Stimulated activated CD4-positive, alpha-beta T cell treated with anti-CD3 and anti-CD28 coated beads, Interleukin-4, amount 100 ng/mL, for 48 hours (primary cell): ENCODE results near the gene GPC6.

Experiments
- DNase-seq, 2 donors: peaks; one replicate each; pipeline ENCODE4 v3.0.0-alpha.2; 2020; ENCODE audit warnings: low read depth in 2 of 2

Gene GPC6

GRCh38 chr13:93368718-93369117 lies 142.1 kb downstream of the GPC6 start:
- DNase-seq, result no peak

DNA sequence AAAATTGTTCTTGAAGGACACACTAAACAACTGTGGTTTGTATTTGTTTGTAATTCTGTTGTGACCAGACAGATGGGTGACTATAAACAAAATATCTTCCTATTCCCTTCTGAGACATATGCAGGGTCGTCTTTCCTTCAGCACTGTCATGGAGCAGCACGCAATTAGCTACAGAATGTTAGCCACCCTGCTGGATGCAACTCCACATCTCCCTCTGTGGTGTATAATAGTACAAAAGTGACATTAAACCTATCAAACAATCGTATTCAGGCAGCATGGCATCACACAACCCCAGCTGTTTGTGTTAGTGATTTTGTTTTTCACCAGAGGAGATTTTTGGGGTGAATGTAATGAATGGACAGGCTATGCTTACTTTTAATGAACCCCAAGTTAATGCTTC lies 146.2 kb downstream of the GPC6 start:
- DNase-seq, result no peak

DNA sequence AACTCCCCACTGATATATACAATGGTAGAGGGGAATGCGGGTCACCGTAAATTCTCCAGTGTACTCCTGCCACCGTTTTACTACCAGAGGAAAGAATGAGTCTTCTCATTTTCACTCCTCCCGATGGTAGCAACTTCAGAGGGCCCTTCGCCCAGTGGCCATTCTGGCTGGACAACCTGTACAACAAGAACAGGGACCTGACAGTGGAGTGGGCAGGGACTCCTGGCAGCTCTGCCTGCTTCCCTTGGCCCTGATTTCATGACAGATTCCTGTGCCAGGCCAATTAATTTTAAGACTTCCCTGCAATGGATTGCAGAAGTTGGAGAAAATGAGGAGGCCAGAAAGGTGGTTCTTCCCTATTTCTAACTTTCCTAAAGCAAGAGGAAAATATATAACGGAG lies 148.9 kb downstream of the GPC6 start:
- DNase-seq, result no peak

- DNase-seq, result no peak
These were observed 150.6 kb downstream of the GPC6 start for GRCh38 chr13:93377196-93377595.

DNA sequence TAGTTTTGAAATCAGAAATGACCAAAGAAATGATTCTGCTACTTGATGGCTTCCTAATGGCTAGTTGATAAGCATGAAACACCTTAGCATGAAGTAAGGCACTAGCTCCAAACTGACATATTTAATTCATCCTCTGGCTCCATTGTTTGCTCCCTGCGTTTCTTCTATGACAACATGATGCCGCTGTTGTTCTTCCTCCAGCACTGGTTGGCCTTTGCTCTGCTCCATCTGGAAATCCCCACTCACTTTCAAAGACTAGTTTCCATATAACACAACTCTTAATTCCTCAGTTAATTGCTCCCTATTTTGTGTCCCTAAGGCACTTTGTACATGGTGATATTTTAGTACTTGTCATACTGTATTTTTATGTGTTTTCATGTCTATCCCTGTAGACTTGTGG lies 151.6 kb downstream of the GPC6 start:
- DNase-seq, result no peak

GRCh38 chr13:93386116-93386515 lies 159.5 kb downstream of the GPC6 start:
- DNase-seq, result no peak

- no peak for DNase-seq
These were observed 162.1 kb downstream of the GPC6 start for GRCh38 chr13:93388701-93389100.

DNA sequence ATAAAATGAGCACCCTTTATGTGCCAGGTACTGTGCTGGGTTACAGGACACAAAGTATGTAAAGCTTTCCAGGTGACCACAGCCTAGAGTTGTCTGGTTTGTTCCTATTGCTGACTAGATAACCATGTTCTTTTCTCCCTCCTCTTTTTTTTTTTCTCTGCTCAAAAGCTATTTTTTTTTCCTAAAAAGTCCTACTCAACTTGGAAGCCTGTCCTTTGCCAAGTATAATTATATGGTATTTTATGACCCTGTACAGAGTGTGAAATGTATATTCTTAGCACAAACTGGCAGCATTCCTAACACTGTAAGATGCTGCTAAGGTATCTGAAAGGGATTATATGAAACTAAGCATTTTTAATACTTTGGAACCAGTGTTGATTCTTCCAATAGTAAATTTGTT lies 171.0 kb downstream of the GPC6 start:
- DNase-seq, result no peak

GRCh38 chr13:93398167-93399035 lies 171.8 kb downstream of the GPC6 start:
- DNase-seq, result no peak

- no peak for DNase-seq
These were observed 172.6 kb downstream of the GPC6 start for GRCh38 chr13:93399212-93399611.

GRCh38 chr13:93406136-93406535 lies 179.5 kb downstream of the GPC6 start:
- DNase-seq, result no peak

GRCh38 chr13:93407551-93407950 lies 180.9 kb downstream of the GPC6 start:
- DNase-seq, result no peak

DNA sequence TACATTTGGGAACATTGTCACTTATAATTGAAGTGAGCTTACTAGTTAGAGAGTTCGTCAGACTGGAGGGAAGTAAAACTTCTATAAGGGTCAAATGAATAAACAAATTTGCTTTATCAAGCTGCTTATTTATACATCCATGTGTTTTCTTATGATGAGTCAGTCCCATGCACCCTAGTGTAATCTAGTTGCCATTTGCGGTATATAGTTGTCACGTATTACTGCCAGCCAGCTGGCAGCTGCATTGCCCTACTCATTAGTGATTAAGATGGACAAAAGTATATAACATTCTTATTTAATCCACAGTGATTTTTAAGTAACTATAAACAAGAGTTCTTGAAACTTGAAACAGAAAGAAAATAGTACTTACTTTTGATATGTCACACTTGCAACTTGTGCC lies 182.4 kb downstream of the GPC6 start:
- no peak for DNase-seq

- no peak for DNase-seq
These were observed 183.2 kb downstream of the GPC6 start for GRCh38 chr13:93409816-93410215.

GRCh38 chr13:93411186-93411680 lies 184.6 kb downstream of the GPC6 start:
- DNase-seq, result no peak

- DNase-seq, result no peak
These were observed 186.1 kb downstream of the GPC6 start for GRCh38 chr13:93412676-93413075.

DNA sequence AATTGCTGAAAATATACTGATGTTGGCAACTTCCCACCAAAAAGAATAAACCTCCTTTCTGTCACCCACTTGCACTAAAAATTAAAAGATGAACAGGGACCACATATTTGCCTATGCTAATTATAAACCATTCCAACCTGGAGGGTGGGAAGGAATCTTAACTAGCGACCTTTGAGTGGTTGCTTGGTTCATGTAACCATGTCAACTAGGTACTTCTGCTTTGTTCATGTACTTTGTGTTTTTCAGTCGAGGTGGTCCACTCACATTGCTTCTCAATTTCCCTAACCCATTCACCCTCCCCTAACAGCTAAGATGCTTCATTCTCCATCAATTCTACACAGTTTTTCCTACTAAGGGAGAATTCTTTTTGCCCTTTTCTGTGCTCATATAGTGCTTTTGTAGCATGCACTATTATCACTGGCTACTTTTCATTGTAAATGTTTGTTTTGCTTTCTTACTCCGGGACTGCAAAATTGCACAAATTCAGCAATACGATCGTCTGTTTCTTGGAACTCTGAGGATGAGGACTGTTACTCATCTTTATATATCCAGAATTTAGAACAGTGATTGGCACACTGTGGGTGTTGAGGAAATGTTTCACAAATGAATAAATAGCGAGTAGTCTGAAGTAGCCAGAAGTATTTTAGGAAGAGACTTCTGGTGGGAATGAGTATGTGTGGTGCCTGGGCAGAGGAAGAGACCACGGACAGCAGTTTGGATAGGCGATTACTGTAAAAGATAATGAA lies 187.5 kb downstream of the GPC6 start:
- no peak for DNase-seq

DNA sequence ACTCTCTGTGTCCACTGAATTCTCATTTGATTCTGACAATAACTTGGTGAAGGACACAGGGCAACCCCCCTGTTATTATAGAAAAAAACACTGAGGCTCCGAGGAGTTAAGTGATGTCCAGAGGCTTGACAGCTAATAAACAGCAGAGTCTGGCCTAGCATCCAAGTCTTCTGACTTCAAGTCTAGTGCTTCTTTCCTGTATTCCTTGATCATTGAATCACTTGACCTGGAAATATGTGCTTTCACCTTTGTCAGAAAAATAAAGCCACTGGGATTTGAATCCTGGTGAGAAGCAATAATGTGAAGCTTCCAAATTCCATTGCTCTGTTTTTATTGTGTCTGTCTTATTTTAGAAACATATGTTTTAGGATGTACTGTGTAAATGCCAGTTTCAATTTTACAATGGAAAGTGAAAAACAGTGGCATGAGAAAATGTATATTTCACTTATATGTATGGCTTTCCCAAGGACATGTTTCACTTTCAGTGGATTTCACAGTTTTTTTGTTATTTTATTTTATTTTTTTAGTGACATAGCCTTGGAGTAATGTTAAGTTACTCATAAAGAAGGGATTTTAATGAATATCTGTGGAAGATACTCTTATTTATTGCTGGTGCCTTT lies 190.2 kb downstream of the GPC6 start:
- DNase-seq, result no peak

- no peak for DNase-seq
These were observed 191.8 kb downstream of the GPC6 start for GRCh38 chr13:93418398-93418797.

- no peak for DNase-seq
These were observed 193.6 kb downstream of the GPC6 start for GRCh38 chr13:93420206-93420605.

- no peak for DNase-seq
These were observed 194.3 kb downstream of the GPC6 start for GRCh38 chr13:93420887-93421286.

GRCh38 chr13:93422980-93423543 lies 196.5 kb downstream of the GPC6 start:
- DNase-seq, result no peak
